GM23248 (cell line): Measurements from ENCODE around the gene VPS39. TPM values are rescaled to one million over a fixed set of nuclear protein-coding genes. Genes with fewer than 3 reads are reported as not detected.

Experiments used
- DNase-seq: peaks from one replicate; pipeline ENCODE4 v3.0.0-alpha.2; 2015
- H2AFZ ChIP-seq: fragments of 200-600 bp; sonication (generic); 2 replicates; pipeline ENCODE4 v1.6.1; 2016; ENCODE audit warnings: antibody characterized with exemption
- H3F3A ChIP-seq: fragments of 200-600 bp; sonication (generic); 2 replicates; pipeline ENCODE4 v1.6.1; 2016; ENCODE audit warnings: mild to moderate bottlenecking, antibody characterized with exemption, mixed run types; ENCODE audit not compliant: insufficient read depth
- H3K27ac ChIP-seq: fragments of 200-600 bp; sonication (generic); 2 replicates; pipeline ENCODE4 v1.5.1; 2016; ENCODE audit warnings: mild to moderate bottlenecking
- H3K27me3 ChIP-seq: fragments of 200-600 bp; sonication (generic); replicated peaks from 2 replicates; pipeline ENCODE4 v1.6.1; 2016; ENCODE audit warnings: mild to moderate bottlenecking; ENCODE audit not compliant: insufficient read depth
- H3K36me3 ChIP-seq: fragments of 200-600 bp; sonication (generic); 2 replicates; pipeline ENCODE4 v1.6.1; 2016; ENCODE audit warnings: low read depth, mild to moderate bottlenecking
- H3K4me1 ChIP-seq: fragments of 200-600 bp; sonication (generic); 2 replicates; pipeline ENCODE4 v1.6.1; 2016; ENCODE audit warnings: mild to moderate bottlenecking; ENCODE audit not compliant: insufficient read depth
- H3K4me2 ChIP-seq: fragments of 200-600 bp; sonication (generic); one replicate; pipeline ENCODE4 v1.6.1; 2016; ENCODE audit warnings: mild to moderate bottlenecking; ENCODE audit not compliant: unreplicated experiment
- H3K4me3 ChIP-seq: fragments of 200-600 bp; sonication (generic); 2 replicates; pipeline ENCODE4 v1.5.1; 2016; ENCODE audit warnings: mild to moderate bottlenecking
- H3K79me2 ChIP-seq: fragments of 200-600 bp; sonication (generic); 2 replicates; pipeline ENCODE4 v1.6.1; 2016; ENCODE audit warnings: mild to moderate bottlenecking; ENCODE audit not compliant: insufficient read depth
- H3K9ac ChIP-seq: fragments of 200-600 bp; sonication (generic); 2 replicates; pipeline ENCODE4 v1.6.1; 2016; ENCODE audit warnings: mild to moderate bottlenecking
- H3K9me2 ChIP-seq: fragments of 200-600 bp; sonication (generic); 2 replicates; pipeline ENCODE4 v1.6.1; 2016; ENCODE audit warnings: mixed run types, mild to moderate bottlenecking, moderate library complexity; ENCODE audit not compliant: insufficient read depth
- H3K9me3 ChIP-seq: fragments of 200-600 bp; sonication (generic); one replicate; pipeline ENCODE4 v1.6.1; 2017; ENCODE audit warnings: low read depth
- H4K20me1 ChIP-seq: fragments of 200-600 bp; sonication (generic); 2 replicates; pipeline ENCODE4 v1.6.0; 2016; ENCODE audit not compliant: insufficient read depth
- EZH2 ChIP-seq: fragments of 200-600 bp; sonication (generic); IDR thresholded peaks from 2 replicates; pipeline ENCODE4 v1.6.1; 2018; ENCODE audit warnings: antibody characterized with exemption, mild to moderate bottlenecking; ENCODE audit not compliant: insufficient read depth, poor library complexity, severe bottlenecking
- EZH2phosphoT487 ChIP-seq: fragments of 200-600 bp; sonication (generic); IDR thresholded peaks from 2 replicates; pipeline ENCODE4 v1.6.1; 2018; ENCODE audit warnings: antibody characterized with exemption, moderate library complexity, mild to moderate bottlenecking, low read depth; ENCODE audit not compliant: insufficient read depth
- WGBS, 2 experiments: methylation state at CpG; one replicate each; pipeline ENCODE4 v1.1.6; 2015 to 2017; ENCODE audit warnings: low lambda C conversion rate in 2 of 2, low coverage in 1 of 2; ENCODE audit errors: missing lambda C conversion rate in 2 of 2; 5-methylcytosine and 5-hydroxymethylcytosine counted together
- in situ Hi-C: fragments of 300-500 bp; cut with MboI; formaldehyde crosslinking; loops from 2 replicates; pipeline ENCODE4 v1.15.0; 2020
- polyA plus RNA-seq: library from polyadenylated mRNA; unstranded; fragments of >200 nt; fragmentation: Nextera tagmentation; extraction: Ambion mirVana; gene quantifications from 2 replicates; pipeline ENCODE4 v1.2.1, GENCODE V29; 2016
- total RNA-seq: library from RNA; depleted of rRNA; stranded (reverse); fragments of >200 nt; shearing (Covaris generic); gene quantifications from 2 replicates; pipeline ENCODE4 v1.2.3, GENCODE V29; 2014

The VPS39 gene
- total and polyA plus RNA-seq, 2 experiments from 2014 or later = 33.0 to 49.3 TPM

DNA sequence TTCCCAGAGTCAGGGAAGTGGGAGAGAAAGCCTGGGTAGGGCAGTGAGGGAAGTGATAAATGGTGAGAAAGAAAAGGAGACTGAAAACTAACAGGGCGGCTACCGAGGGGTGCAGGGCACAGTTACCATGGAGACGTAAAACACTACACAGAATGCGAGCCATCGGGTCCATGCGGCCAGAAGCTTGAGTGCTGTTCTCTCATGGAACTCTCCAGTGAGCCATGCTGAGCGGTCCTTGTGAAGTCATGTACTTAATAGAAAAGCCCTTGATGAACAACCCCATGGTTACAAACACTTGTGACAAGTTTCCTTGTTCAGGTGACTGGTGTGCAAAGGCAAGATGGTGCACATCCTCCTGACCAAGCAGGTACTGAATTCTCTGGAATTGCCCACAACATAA lies 48.0 kb downstream of the VPS39 start:
- H3K9me2 ChIP-seq = no peaks in the 10 kb centered on the region
- H3K79me2 ChIP-seq = no peaks in the 10 kb centered on the region
- H3K27ac ChIP-seq = no peak overlapping the region
- no peak overlapping the region for H3K4me3 ChIP-seq
- WGBS, 2 experiments = 80 to 85% methylated on average over 7 of the region's 7 CpGs
- TF ChIP-seq EZH2phosphoT487 (no peak), EZH2 (no peak)
- in situ Hi-C loops = no loop called here
- no peak overlapping the region for H3K4me2 ChIP-seq
- H2AFZ ChIP-seq = no peak overlapping the region
- H4K20me1 ChIP-seq = no peaks in the 10 kb centered on the region
- H3K4me1 ChIP-seq = peaks cover 11% of the 10 kb centered on the region
- no peak for DNase-seq
- no peaks in the 10 kb centered on the region for H3F3A ChIP-seq
- no peaks in the 10 kb centered on the region for H3K27me3 ChIP-seq
- peaks cover 50% of the 10 kb centered on the region for H3K36me3 ChIP-seq
- no peak overlapping the region for H3K9ac ChIP-seq
- no peaks in the 10 kb centered on the region for H3K9me3 ChIP-seq

DNA sequence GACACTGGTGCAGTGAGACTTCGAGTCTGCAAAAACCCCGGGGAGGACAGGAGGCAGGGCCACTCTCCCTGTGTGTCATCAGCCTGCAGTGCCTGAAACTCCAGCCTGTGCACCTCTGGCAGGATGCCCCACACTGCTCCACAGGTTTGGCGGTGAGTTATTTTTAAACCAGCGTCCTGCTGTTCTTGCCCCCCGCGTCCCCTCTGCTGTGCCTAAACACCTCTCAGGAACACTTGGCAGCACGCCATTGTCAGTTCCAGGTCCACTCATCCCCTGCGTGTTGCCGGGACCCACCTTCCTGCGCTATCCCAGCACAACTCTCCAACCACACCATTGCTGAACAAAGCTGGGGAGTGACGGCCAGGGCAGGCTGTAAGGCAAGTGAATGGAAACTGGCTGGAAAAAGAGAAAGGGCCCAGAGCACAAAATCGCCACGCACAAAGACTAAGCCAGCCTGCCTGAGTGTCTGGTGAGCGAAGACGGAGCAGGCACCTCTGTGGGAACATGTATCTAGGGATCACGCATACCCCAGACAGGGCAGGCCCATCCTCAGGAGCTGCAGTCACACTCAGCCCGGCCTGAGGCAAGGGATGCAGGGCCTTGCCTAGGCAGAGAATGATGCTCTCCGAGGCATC lies 48.6 kb downstream of the VPS39 start:
- no peak overlapping the region for H3K4me3 ChIP-seq
- peaks cover 11% of the 10 kb centered on the region for H3K4me1 ChIP-seq
- no peaks in the 10 kb centered on the region for H3K79me2 ChIP-seq
- WGBS, 2 experiments = 95 to 96% methylated on average over 18 of the region's 18 CpGs
- no peak overlapping the region for H3K4me2 ChIP-seq
- no peak overlapping the region for H3K9ac ChIP-seq
- H3K9me3 ChIP-seq = no peaks in the 10 kb centered on the region
- in situ Hi-C loops = no loop called here
- no peak overlapping the region for H3K27ac ChIP-seq
- no peaks in the 10 kb centered on the region for H3K9me2 ChIP-seq
- peaks cover 46% of the 10 kb centered on the region for H3K36me3 ChIP-seq
- no peak overlapping the region for H2AFZ ChIP-seq
- no peak for DNase-seq
- H3K27me3 ChIP-seq = no peaks in the 10 kb centered on the region
- no peaks in the 10 kb centered on the region for H4K20me1 ChIP-seq
- TF ChIP-seq EZH2 (no peak), EZH2phosphoT487 (no peak)
- no peaks in the 10 kb centered on the region for H3F3A ChIP-seq

GRCh38 chr15:42158941-42159340 lies 49.2 kb downstream of the VPS39 start:
- Histone ChIP-seq H3K4me1 (peaks cover 11% of the 10 kb centered on the region), H3K9me3 (no peaks in the 10 kb centered on the region), H3K4me3 (no peak overlapping the region), H3K9me2 (no peaks in the 10 kb centered on the region), H3K9ac (no peak overlapping the region), H3K27me3 (no peaks in the 10 kb centered on the region), H3K79me2 (no peaks in the 10 kb centered on the region), H3K36me3 (peaks cover 41% of the 10 kb centered on the region), H3F3A (no peaks in the 10 kb centered on the region), H4K20me1 (no peaks in the 10 kb centered on the region), H2AFZ (no peak overlapping the region), H3K27ac (0 out of 2 replicates have a peak overlapping the region, but pooled peaks have one; percentile 18), H3K4me2 (no peak overlapping the region)
- WGBS, 2 experiments = 96% methylated on average over 10 of the region's 10 CpGs
- TF ChIP-seq EZH2 = no peak
- TF ChIP-seq EZH2phosphoT487 = no peak
- DNase-seq = no peak
- in situ Hi-C loops = no loop called here

DNA sequence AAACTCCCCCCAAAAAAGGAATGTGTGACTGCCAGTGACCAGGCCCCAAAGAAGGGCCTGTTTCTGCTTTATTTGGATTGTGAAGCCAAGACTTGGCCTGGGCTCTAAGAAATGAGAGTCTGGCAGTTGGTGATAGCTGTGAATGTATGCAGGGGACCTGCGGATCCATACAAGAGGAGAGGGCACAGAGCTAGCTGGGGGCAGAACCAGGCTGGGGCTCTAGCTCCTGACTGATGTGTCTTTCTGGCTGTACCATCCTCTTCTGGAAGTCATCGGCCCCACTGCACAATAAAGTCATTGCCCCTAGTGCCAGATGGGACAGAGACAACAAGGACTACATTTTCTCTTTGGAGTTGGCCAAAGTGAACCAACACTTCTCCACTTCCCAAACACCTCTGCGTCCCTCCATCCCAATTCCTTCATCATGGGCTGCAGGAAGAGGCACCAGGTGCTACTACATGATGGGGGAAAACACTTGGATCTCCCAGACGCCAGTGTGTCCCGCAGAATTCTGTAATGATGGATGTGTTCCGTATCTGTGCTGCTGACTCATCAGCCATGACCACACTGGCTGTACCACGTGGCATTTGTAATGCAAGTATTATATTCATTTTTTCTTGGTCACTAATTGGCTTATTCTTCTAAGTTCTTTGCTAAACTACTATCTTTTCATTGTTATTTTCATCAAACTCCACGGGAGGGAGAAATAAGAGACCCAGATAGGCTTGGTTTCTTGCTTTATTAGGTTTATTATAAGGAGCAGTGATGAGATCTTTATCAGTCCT lies 49.9 kb downstream of the VPS39 start:
- Histone ChIP-seq H3K27me3 (no peaks in the 10 kb centered on the region), H2AFZ (no peak overlapping the region), H4K20me1 (no peaks in the 10 kb centered on the region), H3F3A (no peaks in the 10 kb centered on the region), H3K27ac (0 out of 2 replicates have a peak overlapping the region, but pooled peaks have one; percentile 18), H3K79me2 (no peaks in the 10 kb centered on the region), H3K4me2 (no peak overlapping the region), H3K36me3 (peaks cover 33% of the 10 kb centered on the region; the same call in 1 of the 2 replicates), H3K4me1 (peaks cover 11% of the 10 kb centered on the region), H3K9me3 (no peaks in the 10 kb centered on the region), H3K9me2 (no peaks in the 10 kb centered on the region), H3K4me3 (no peak overlapping the region), H3K9ac (no peak overlapping the region)
- WGBS, 2 experiments = 26 to 29% methylated on average over 8 of the region's 8 CpGs
- in situ Hi-C loops = no loop called here
- peak; percentile 88 for DNase-seq
- TF ChIP-seq EZH2 (no peak), EZH2phosphoT487 (no peak)
